ENCODE data around the gene TM4SF18.
"Not testable (repeated sequence)": the region's sequence is repeated elsewhere in the genome, so short reads cannot be mapped to it uniquely, and the experiment has no call there.

The TM4SF18 gene

DNA sequence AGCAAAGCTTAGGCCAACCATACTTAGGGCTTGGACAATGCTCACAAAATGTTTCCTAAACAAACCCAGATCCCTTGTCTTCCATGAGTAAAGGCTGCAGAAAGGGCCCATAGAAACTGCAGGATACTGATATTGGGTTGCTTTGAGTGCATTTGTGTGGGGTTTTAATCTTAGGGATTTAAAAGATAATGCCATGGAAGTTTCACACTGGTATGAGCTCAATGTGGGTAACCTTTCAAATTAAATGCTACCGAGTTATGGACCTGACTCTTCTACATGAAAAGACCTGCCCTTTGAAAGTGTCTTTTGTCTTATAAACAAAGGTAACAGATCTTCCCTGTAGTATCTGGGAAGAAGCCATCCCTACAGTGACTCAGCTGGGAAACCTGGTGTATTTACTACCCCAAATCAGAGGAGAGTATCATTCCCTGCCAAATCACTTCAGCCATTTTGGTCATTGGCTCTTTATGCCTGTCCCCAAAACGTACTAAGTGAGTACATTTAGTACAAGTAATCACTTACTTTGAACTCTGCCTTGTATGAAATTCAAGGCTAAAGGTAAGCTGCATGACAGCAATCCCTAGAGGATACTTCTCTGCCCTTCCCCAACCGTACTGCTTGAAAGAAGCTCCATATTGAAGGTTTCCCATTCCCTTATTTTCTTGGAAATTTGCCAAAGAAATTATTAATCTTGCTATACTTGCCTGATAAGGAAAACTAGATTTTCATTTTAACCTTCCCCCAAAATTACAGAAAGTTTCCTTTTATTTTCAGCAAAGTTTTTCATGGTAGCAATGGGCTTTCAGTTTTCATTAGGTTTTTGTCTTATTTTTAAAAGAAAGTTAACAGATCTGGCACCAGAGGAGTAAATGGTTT is 36.8 kb upstream of the TM4SF18 start:
- no peak for DNase-seq

DNA sequence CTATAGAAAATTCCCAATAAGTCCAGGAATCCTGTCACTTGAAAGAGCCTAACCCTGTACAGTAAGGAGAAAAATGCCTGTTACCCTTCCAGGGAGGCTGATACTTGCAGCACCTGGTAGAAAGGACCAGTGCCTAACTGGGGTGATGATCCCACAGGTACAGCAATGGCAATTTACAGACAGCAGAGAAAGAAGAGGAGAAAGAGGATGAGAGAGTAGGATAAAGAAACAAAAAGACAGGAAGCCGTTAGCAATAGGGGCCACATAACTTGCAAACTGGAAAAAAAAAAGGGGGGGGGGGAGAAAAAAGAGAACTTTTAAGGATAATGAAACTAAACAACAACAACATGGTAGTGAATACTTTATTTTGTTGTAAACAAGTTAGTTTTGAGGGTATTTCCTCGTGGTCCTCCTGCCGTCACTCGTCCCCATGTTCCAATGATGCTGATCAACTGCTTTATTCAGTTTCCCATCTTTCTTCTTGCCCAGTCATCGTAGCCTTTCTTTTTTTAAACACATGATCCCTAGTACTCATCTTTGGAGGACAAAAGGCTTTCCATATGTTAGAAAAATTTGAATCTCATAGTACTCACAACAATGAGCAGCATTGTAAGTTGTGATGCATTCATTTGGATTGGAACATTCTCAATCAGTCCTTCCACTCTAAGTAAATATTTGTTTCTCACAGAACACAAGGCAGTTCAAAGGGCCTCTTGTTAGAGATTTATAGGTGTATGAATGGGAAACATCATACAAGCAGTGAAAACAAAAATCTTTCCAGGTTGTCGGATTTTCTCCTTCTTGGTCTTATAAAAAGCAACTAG is 35.5 kb upstream of the TM4SF18 start:
- intact Hi-C loops (cut with DNase I), result no loop called here
- no peak for DNase-seq

More for the DNA sequence above, 36.8 kb upstream of the TM4SF18 start:
- intact Hi-C loops (cut with DNase I), result no loop called here

DNA sequence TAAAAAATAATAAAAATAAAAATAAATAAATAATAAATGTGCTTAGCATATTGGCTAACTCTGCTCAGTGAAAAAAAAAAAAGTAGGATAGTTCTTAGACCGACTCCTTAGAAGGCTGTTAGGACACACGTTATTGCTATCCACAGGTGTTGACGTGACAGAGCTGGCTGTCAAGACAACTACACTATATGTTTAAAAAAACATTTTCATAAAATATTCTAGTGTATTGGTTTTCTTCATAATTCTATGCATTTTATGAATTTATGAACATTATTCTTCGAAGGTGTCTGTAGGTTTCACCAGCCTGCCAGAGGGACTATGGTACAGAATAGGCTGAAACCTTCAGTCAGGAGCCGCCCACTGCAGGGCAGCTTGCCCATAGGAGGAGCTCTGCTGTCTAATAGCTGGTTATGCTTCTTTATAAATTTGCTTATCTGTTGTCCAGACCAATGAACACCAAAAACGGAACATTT is 34.8 kb upstream of the TM4SF18 start:
- intact Hi-C loops (cut with DNase I), result no loop called here
- DNase-seq, result no peak

DNA sequence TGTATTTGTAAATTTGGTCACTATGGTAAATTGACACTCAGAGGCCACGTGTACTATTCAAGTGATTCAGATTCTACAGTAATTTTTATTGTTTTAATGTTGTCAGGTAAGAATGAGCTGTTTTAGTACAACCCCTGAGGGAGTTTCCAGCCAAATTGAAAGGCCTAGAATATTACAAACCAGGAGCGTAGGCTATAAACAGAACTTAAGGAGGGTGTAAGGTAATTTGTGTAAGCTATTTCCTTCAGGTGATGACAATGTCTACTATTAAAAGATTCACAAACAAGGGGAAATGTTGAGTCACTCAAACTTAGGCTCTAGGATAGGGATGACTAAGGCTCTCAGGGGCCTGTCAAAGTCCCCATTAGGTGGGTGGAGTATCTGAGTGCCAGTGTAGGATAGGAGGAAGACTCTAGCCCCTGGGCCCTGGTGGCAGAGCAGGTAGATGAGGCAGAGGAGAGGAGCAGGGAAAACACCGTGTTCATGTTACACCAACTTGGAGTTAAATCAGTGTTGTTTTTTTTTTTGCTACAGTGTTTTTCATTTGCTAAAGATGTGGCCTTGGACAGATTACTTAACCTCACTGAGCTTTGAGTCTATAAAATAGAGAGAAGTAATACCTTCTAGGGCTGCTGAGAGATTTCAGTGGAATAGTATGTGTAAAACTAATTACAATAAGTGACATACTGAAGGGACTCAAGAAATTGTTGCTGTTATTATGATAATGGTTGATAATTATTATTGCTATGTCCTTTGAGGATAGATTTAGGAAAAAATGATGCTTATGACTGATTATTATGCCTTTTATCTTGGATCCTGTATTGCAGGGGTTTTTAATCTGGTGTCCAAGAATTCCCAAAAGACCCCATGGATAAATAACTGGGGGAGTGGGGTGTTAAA is 33.8 kb upstream of the TM4SF18 start:
- intact Hi-C loops (cut with DNase I), result no loop called here
- no peak for DNase-seq

DNA sequence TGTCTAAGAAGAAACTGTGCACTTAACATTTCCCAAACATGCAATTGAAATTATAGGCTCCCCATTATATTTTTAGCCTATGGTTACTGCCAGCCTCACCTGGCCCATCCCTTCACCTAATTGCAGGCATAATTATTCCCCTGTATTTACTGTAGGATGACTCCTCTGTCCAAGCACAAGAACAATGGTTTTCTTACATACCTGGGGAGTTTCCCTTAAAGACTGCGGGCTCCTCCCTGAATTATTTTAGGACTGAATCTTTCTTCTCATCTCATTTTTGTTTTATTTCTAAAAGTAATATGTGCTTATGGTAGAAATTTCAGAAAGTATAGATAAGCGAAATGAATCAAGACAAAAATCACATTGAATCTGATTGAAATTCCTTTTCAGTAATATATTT is 32.6 kb upstream of the TM4SF18 start:
- no peak for DNase-seq
- intact Hi-C loops (cut with DNase I), result no loop called here

DNA sequence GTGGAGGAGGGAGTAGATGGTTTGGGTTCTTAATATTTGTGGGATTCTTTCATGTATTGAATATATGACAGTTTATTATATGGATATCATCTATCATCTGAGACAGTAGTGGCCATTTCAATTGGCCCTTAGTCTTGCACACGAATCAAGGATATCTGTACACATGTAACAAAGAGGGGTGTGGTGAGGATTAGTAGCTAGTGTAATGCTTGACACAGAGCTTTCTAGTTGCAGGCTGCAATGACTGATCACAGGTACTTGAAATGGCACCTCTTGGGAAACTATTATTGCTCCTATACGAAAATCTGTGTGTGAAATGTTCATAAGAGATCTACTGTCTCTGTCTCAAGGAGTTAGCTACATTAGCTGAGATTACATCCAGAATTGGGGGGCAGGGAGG is 31.2 kb upstream of the TM4SF18 start:
- intact Hi-C loops (cut with DNase I), result no loop called here
- no peak for DNase-seq

DNA sequence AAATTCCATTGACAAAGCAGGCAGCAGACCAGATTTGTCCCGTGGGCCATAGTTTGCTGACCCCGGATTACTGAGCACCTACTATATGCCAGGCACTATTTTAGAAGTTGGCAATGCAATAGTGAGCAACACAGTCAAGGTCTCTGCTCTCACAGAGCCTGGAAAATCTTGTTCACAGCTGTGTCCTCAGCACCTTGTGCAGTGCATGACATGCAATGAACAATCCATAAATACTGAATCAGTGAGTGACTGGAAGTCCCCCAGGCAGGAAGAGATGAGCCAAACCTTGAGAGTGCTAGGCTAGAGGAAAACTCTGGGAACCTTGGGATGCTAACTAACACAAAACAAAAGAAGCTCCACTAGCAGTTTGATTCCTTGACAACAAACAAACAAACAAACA is 29.6 kb upstream of the TM4SF18 start:
- intact Hi-C loops (cut with DNase I), result no loop called here
- no peak for DNase-seq

DNA sequence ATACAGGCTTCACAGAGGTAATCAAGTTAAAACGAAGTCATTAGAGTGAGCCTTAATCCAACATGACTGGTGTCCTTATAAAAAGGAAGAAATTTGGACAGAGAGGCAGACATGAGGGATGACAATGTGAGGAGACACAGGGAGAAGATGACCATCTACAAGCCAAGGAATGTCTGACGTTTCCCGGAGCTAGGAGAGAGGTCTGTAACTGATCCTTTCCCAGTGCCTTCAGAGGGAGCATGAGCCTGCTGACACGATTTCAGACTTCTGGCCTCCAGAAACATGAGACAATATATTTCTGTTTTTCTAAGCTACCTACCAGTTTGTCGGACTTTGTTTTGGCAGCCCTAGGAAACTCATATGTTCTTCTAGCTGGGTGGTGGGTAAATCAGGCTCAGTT is 28.9 kb upstream of the TM4SF18 start:
- intact Hi-C loops (cut with DNase I), result no loop called here
- DNase-seq, result no peak

DNA sequence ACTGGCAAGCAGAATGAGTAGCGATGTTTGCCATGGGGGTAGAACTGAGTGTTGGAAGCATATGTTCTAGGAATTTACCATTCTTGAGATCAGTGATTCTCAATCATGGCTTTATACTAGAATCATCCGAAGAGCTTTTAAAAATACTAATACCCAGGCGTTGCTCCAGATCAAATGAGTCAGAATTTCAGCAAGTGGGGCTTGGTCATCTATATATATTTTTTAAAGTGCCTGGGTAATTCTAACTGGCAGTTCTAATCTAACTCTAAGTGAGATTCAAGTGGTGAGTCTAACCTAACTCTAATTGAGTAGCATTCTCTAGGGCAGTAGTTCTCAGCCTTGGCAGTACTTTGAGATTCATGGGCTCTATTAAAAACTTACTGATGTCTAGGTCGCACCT is 23.2 kb upstream of the TM4SF18 start:
- intact Hi-C loops (cut with DNase I), result no loop called here
- DNase-seq, result no peak

DNA sequence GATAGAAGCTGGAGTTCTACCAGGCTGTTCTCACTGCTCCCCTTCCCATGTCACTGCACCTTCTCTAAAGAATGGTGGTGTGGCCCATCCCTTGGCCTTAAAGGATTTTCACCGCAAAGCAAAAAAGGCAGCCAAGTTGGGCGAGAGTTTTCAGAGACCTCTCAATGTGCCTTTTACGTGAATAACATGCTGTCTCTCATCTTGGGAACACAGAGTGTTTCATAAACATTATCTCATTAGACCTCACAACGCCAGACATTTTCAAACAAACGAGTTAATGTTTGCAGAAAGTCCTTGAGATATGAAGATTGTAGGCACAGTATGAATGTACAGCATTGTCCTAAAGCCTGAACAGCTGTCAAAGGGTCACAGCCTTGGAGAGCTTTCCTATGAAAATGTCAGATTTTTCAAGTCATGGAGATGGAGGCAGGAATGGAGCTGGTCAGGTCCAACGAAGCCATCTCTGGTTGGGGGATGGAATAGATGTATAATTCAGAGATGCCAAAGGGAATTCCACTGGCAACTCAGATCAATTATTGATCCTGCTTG is 22.7 kb upstream of the TM4SF18 start:
- intact Hi-C loops (cut with DNase I), result no loop called here
- peak in 1 of 42 donors; percentile 10 for DNase-seq

DNA sequence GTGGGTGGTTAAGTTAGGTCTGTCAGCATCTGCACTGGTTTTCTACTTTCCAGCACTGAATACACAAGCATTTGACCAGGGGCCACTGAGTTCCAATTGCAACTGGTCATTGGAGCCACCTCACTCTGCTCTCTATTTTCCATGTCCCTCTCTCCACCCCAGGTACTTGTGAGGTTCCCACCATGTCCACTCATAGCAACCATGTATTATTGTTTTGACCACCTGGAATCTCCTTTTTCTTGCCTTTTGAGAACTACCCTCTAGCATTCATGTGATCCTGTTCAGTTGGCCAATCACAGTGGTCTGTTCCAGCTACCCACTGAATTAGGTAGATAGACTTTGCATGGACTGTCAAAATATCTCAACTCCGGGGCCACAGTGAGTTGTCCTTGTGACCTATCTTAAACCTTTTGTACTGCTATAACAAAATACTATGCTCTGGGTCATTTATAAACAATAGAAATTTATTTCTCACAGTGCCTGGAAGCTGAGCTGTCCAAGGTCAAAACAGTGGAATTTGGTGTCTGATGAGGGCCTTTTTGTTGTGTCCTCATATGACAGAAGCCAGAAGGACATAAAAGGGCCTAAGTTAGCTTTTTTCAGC is 20.2 kb upstream of the TM4SF18 start:
- no peak for DNase-seq
- intact Hi-C loops (cut with DNase I), result no loop called here

DNA sequence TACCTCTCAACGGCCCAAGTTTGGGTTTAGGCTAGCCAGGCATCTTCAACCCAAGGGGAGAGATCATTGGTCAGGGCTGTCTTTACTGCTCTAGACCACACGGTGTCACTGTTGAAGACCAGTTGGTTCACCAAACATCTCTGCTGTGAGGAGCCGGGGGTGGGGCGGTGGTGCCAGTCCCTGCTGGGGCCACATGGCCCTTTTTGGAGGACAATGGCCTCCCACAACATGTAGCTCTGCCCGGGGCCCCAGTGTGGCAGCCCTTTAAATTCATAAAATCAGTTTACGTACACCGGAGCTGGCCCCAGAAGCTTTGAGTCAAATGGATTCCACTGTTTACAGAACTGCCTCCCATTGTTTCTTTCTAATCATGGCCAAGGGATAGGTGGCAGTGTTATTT is 19.1 kb upstream of the TM4SF18 start:
- peak in 41 of 42 donors; percentile 5 to 74 (median 38) for DNase-seq
- intact Hi-C loops (cut with DNase I), result no loop called here

DNA sequence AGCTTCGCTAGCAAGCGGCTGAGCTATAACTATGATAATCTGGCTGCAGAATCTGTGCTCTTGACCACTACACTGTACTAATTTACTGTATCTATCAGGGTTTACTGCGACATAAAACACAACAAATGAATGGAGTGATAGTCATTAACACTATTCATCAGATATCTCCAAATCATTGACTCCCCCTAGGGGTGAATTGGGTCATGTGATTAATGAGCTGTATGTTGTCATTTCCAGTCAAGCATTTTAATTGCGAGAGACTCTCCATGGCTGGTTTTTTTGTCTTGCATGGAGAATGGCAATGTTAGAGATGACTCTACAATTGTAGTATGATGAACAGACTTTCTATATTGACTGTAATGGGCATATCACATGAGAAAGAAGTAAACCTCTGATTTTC is 10.5 kb upstream of the TM4SF18 start:
- intact Hi-C loops (cut with DNase I), result no loop called here

DNA sequence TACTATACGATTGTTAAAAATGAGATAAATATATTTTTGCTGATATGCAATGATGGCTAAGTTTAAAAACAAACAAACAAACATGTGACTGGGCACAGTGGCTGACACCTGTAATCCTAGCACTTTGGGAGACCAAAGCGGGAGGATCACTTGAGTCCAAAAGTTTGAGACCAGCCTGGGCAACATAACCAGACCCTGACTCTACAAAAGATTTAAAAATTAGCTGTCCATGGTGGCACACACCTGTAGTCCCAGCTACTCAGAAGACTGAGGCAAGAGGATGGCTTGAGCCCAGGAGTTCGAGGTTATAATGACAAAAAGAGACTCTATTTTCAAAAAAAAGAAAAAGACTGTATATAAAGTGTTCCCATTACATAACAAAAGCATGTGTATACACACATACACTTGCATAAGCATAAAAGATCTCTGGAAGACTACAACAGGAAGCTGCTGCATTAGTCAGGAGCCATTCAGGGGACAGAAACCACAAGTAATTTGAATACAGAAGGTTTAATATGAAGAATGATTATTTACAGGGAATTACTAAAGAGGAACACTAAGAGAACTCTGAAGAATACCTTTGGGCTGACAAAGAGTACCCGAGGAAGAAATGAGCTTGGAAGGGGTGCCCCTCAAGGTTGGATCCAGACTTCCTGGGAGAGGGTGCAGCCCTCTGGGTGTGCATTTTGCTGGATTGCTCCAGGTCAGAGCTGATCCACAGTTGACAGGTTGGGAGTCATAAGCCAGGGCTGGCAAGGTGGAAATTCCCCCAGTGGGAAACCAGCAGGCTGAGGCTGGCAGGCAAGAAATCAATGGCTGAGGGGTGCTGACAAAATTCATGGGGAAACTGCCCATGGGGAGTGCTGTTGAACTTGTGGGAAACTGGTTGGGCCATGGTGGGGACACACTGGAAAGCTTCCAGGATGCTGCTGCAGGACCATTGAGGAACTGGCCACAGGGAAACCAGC is 9.3 kb upstream of the TM4SF18 start:
- intact Hi-C loops (cut with DNase I), result no loop called here
- no peak for DNase-seq

More for the DNA sequence above, 10.5 kb upstream of the TM4SF18 start:
- DNase-seq, result no peak

DNA sequence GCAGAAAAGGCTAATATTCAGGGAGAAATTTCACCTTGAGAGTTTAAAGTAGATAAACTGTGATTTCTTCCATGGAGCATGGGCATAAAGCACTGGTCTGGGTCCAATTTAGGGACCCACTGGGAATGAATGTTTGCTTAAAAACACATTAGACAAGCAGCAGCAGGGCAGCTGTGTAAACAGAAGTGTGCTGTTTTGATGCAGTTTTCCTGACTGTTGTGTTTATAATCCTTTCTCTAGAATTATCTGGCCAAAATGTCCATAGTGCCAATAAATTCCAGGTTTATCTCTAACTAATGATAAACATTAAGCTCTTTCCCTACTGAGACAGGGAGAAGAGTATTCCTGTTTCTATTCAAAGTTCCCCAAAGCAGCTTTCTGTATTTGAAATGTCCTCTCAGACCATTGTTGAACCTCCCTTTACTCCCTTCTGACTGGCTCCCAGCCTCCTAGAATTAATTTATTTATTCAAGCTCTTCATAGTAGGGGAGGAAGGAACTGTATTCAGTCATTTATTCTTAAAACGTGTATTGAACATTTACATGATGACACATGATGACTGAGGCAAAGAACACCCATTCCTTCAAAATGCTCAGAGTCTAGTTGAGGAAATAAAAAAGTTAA is 7.0 kb upstream of the TM4SF18 start:
- intact Hi-C loops (cut with DNase I), result no loop called here
- DNase-seq, result no peak

DNA sequence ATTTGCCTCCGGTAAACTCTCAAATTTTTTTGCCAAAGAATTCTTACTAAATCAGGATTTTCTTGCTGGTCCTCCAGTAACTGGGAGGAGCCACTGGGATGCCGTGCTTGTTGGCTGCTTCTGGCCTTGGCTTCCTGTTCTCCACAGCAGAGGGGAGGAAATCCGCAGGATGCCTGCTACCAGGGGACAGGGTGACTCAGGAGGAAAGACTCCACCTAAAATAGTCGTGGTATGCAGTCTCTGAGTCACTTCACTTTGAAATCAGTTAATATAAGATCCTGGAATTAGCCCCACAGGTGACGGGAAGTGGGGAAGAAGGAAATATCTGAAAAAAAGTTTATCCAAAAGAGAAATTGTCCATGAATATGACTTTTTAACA is 6.5 kb upstream of the TM4SF18 start:
- no peak for DNase-seq
- intact Hi-C loops (cut with DNase I), result no loop called here

DNA sequence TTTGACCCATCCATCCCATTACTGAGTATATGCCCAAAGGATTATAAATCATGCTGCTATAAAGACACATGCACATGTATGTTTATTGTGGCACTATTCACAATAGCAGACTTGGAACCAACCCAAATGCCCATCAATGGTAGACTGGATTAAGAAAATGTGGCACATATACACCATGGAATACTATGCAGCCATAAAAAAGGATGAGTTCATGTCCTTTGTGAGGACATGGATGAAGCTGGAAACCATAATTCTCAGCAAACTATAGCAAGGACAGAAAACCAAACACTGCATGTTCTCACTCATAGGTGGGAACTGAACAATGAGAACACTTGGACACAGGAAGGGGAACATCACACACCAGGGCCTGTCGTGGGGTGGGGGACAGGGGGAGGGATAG is 4.0 kb upstream of the TM4SF18 start:
- DNase-seq; intact Hi-C loops (cut with DNase I): not testable (repeated sequence)

Data from head of caudate nucleus (tissue), 42 donors.